OCI-LY1 (cell line): ENCODE results near the gene PPM1E.

Source experiments
- EZH2 ChIP-seq: fragments of 200-600 bp; sonication (generic), shearing (Covaris generic); IDR thresholded peaks from 2 replicates; pipeline ENCODE4 v1.8.0; 2017; ENCODE audit warnings: borderline replicate concordance, mixed run types, mild to moderate bottlenecking, antibody characterized with exemption, low read length, moderate library complexity, mixed read lengths
- TF ChIP-seq, protein P1 (sequence below): fragments of 200-600 bp; sonication (generic), shearing (Covaris generic); IDR thresholded peaks from 2 replicates; pipeline ENCODE4 v1.5.1; 2017; ENCODE audit warnings: mild to moderate bottlenecking, antibody characterized with exemption, low read length, moderate library complexity, mixed read lengths

- TF ChIP-seq, protein P1, sequence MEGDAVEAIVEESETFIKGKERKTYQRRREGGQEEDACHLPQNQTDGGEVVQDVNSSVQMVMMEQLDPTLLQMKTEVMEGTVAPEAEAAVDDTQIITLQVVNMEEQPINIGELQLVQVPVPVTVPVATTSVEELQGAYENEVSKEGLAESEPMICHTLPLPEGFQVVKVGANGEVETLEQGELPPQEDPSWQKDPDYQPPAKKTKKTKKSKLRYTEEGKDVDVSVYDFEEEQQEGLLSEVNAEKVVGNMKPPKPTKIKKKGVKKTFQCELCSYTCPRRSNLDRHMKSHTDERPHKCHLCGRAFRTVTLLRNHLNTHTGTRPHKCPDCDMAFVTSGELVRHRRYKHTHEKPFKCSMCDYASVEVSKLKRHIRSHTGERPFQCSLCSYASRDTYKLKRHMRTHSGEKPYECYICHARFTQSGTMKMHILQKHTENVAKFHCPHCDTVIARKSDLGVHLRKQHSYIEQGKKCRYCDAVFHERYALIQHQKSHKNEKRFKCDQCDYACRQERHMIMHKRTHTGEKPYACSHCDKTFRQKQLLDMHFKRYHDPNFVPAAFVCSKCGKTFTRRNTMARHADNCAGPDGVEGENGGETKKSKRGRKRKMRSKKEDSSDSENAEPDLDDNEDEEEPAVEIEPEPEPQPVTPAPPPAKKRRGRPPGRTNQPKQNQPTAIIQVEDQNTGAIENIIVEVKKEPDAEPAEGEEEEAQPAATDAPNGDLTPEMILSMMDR = no peak
- no peak for TF ChIP-seq EZH2
These were observed 49.1 kb upstream of the PPM1E start for GRCh38 chr17:58706351-58707140.
